Glutamatergic neuron (in vitro differentiated cells): ENCODE measurements around the gene TIGD7. TPM values are rescaled to one million over a fixed set of nuclear protein-coding genes. Genes with fewer than 3 reads are reported as not detected.

Experiments used
- DNase-seq: peaks from one replicate; pipeline ENCODE4 v3.0.0; 2022
- H3K27ac Mint-ChIP-seq: one replicate; pipeline ENCODE4 v1.8.0; 2020; ENCODE audit warnings: mild to moderate bottlenecking, mixed read lengths, inconsistent platforms; ENCODE audit not compliant: unreplicated experiment
- H3K27me3 Mint-ChIP-seq: one replicate; pipeline ENCODE4 v1.8.0; 2020; ENCODE audit warnings: mild to moderate bottlenecking, moderate library complexity, mixed read lengths, inconsistent platforms; ENCODE audit not compliant: unreplicated experiment
- H3K36me3 Mint-ChIP-seq: one replicate; pipeline ENCODE4 v1.8.0; 2020; ENCODE audit warnings: mild to moderate bottlenecking, mixed read lengths, inconsistent platforms; ENCODE audit not compliant: unreplicated experiment
- H3K4me1 Mint-ChIP-seq: one replicate; pipeline ENCODE4 v1.8.0; 2020; ENCODE audit warnings: mild to moderate bottlenecking, low read depth, mixed read lengths, inconsistent platforms; ENCODE audit not compliant: unreplicated experiment
- H3K4me3 Mint-ChIP-seq: one replicate; pipeline ENCODE4 v1.8.0; 2020; ENCODE audit warnings: mild to moderate bottlenecking, mixed read lengths, inconsistent platforms; ENCODE audit not compliant: unreplicated experiment
- H3K9me3 Mint-ChIP-seq: one replicate; pipeline ENCODE4 v1.8.0; 2020; ENCODE audit warnings: mild to moderate bottlenecking, moderate library complexity, mixed read lengths, inconsistent platforms; ENCODE audit not compliant: unreplicated experiment
- total RNA-seq: library from RNA; stranded (reverse); fragmentation: NEBNext Ultra II Directional; extraction: Animal tissue kit (Norgen Biotek cat#: 25700); gene quantifications from one replicate; pipeline ENCODE4 v1.2.1, GENCODE V29; 2021; ENCODE audit not compliant: unreplicated experiment
- TF ChIP-seq, protein P1 (sequence below): fragments of 200-600 bp; sonication (generic); IDR thresholded peaks from one replicate; pipeline ENCODE4 v1.5.0; 2021; ENCODE audit not compliant: partially characterized antibody, unreplicated experiment

The TIGD7 gene
- total RNA-seq, 1 donor from 2014 or later: 8.6 TPM

DNA sequence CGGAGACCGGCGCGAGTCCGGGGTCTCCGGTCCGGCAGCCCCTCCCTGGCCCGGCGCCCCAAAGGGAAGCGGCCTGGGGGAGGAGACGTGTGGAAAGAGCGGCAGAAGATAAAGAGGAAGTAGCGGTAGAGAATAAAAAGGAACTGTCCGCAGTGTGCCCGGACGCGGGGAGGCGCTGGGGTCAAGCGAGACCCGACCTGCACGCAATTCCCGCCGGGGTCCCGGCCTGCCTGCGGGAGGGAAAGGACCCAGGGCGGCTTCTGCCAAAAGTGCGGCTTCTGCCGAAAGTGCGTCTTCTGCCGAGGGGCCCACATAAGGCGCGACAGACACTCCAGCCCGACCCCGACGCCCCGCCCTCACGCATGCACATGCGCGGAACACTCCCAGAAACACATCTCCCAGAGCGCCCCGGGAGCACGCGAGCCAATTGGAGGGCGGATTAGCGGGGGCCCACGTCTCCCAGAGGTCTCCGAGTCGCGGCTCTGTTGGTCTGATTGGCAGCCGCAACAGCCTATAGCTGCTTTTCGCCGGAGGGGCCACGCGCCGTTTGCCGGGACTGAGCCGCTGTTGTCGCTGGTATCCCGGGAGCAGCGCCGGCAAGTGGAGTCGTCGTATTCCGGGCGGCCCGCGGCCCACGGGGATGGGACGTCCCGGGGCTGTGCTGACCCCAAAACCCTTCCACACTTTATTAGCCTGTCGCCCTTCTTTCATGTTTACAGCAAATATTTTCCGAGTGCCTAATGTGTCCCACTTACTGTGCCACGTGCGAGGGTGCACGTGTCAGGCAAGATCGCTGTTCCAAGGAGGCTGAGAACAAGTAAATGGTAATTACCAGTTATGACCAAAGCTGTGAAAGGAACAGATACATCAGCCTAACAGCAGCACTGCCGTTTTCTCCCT, 40.8 kb downstream of the TIGD7 start:
- H3K4me3 Mint-ChIP-seq: peak overlapping the region; percentile 91
- peak overlapping the region; percentile 73 for H3K27ac Mint-ChIP-seq

GRCh38 chr16:3262517-3262916, 42.7 kb downstream of the TIGD7 start:
- Mint-ChIP-seq H3K27me3 (peaks cover 8% of the 10 kb centered on the region), H3K4me1 (peaks cover 4% of the 10 kb centered on the region), H3K27ac (no peak overlapping the region), H3K4me3 (peak overlapping the region; percentile 64), H3K9me3 (peaks cover 9% of the 10 kb centered on the region), H3K36me3 (peaks cover 3% of the 10 kb centered on the region)
- TF ChIP-seq, protein P1, sequence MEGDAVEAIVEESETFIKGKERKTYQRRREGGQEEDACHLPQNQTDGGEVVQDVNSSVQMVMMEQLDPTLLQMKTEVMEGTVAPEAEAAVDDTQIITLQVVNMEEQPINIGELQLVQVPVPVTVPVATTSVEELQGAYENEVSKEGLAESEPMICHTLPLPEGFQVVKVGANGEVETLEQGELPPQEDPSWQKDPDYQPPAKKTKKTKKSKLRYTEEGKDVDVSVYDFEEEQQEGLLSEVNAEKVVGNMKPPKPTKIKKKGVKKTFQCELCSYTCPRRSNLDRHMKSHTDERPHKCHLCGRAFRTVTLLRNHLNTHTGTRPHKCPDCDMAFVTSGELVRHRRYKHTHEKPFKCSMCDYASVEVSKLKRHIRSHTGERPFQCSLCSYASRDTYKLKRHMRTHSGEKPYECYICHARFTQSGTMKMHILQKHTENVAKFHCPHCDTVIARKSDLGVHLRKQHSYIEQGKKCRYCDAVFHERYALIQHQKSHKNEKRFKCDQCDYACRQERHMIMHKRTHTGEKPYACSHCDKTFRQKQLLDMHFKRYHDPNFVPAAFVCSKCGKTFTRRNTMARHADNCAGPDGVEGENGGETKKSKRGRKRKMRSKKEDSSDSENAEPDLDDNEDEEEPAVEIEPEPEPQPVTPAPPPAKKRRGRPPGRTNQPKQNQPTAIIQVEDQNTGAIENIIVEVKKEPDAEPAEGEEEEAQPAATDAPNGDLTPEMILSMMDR: no peak
- no peak for DNase-seq

More for the DNA sequence above, 40.8 kb downstream of the TIGD7 start:
- Mint-ChIP-seq H3K27me3 (peaks cover 5% of the 10 kb centered on the region), H3K9me3 (peaks cover 9% of the 10 kb centered on the region), H3K4me1 (peaks cover 4% of the 10 kb centered on the region), H3K36me3 (peaks cover 3% of the 10 kb centered on the region)
- TF ChIP-seq, protein P1: no peak
- DNase-seq: peak; percentile 97

DNA sequence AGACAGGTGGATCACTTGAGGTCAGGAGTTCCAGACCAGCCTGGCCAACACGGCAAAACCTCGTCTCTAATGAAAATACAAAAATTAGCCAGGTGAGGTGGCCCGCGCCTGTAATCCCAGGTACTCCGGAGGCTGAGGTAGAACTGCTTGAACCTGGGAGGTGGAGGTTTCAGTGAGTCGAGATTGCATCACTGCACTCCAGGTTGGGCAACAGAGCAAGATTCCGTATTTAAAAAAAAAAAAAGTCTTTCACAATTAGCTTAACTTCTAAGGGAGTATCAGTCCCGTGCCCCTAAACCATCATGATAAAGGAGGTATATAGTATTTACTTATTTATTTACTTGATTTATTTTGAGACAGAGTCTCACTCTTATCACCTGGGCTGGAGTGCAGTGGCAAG, 45.4 kb downstream of the TIGD7 start:
- Mint-ChIP-seq H3K27ac (no peak overlapping the region), H3K9me3 (peaks cover 9% of the 10 kb centered on the region), H3K4me3 (no peak overlapping the region), H3K4me1 (peaks cover 4% of the 10 kb centered on the region), H3K36me3 (peaks cover 3% of the 10 kb centered on the region), H3K27me3 (peaks cover 6% of the 10 kb centered on the region)
- no peak for DNase-seq
- TF ChIP-seq, protein P1: no peak

- TF ChIP-seq, protein P1: no peak
- H3K4me1 Mint-ChIP-seq: no peaks in the 10 kb centered on the region
- H3K27ac Mint-ChIP-seq: no peak overlapping the region
- DNase-seq: no peak
- peaks cover 1% of the 10 kb centered on the region for H3K9me3 Mint-ChIP-seq
- peaks cover 3% of the 10 kb centered on the region for H3K27me3 Mint-ChIP-seq
- H3K4me3 Mint-ChIP-seq: no peak overlapping the region
- no peaks in the 10 kb centered on the region for H3K36me3 Mint-ChIP-seq
These were observed 48.3 kb downstream of the TIGD7 start for GRCh38 chr16:3256866-3257465.
